Forelimb muscle (tissue), 1 donor: ENCODE results near the gene GRK5. TPM values are rescaled to one million over a fixed set of nuclear protein-coding genes. Genes with fewer than 3 reads are reported as not detected.

Experiments used
- DNase-seq: peaks from one replicate; pipeline ENCODE4 v3.0.0-alpha.2; 2013; ENCODE audit warnings: low read depth
- polyA plus RNA-seq: library from polyadenylated mRNA; unstranded; fragments of 120-200 nt; gene quantifications from one replicate; pipeline ENCODE4 v1.2.1, GENCODE V29; 2013; ENCODE audit not compliant: insufficient read length

Gene GRK5
- polyA plus RNA-seq, 1 donor: 20.9 TPM

DNA sequence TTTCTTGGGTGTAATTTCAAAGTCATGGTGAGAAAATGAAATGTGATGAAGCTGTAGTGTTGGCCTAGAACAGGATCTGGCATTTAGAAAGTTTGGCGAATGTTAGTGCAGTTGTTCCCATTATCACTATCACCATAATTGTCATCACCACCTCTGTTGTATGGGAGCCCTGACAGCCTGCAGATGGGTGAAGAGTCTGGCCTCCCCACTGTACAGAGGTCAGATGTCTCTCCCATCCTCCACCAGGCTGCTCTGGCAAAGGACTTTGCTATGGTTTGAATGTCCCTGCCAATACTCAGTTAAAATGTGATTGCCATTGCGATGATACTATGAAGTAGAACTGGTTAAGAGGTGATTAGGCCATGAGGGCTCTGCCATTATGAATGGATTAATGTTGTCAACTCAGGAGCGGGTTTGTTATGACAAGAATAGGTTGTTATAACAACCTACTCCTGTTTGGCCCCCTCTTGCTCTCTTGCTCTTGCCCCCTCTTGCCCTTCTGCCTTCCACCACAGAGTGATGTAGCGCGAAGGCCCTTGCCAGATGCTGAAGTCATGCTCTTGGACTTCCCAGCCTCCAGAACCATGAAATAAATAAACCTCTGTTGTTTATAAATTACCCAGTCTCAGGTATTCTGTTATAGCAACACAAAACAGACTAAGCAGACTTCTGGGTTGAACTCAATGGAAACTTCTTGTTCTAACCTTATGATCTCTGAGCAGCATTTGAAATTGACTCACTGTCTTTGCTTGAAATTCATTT, 90.0 kb downstream of the GRK5 start:
- DNase-seq: no peak

- no peak for DNase-seq
Observed at GRCh38 chr10:119298810-119299209, 91.4 kb downstream of the GRK5 start.

DNA sequence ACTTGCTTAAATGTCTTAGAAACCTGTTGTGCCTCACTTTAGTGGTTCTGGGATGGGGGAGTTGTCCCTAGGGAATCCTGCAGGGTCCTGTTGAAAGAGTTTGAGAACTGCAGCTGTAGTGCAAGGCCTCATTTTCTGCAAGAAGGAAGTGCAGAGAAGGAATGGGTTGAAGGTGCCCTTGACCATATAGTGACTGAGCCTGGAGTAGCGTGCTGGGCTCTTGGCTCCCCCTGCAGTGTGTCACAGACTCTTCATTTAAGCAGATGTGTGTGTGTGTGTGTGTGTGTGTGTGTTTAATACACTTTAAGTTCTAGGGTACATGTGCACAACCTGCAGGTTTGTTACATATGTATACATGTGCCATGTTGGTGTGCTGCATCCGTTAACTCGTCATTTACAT, 92.2 kb downstream of the GRK5 start:
- DNase-seq: no peak

DNA sequence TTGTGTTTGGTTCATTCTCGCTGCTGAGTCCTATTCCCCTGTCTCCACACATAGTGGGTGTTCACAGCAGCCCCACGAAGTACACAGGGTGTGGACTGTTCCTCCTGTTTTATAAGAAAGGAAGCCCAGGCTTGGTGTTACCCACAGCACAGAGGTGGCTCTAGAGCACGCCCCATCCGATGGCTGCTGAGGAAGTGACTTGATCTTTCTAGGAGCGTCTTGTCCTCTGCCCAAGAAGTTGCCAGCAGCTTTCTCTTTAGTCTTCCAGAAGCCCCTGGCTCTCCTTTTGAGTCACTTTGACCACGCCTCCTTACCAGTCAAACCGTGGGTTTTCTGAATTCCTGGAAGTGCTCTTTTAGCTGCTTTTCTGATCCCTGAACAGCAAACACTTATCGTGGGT, 94.0 kb downstream of the GRK5 start:
- DNase-seq: no peak

DNA sequence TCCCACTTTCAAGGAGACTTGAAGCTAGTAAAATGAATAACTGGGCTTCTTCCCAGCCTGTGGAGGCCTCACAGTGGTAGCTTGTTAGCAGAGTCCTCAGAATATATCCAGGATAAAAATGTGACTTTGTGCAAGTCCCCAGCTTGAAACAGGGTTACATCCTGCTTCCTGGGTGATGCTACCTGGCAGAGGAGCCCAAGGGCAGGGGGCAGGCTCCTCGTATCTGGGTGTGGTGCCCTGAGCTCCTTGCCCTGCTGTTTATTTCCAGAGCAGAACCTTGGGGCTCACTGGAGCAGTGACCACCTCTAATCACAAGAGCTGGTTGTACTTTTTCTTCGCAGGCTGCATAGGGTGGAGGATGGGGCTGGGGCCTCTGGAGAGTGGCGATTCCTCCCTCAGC, 94.8 kb downstream of the GRK5 start:
- no peak for DNase-seq

DNA sequence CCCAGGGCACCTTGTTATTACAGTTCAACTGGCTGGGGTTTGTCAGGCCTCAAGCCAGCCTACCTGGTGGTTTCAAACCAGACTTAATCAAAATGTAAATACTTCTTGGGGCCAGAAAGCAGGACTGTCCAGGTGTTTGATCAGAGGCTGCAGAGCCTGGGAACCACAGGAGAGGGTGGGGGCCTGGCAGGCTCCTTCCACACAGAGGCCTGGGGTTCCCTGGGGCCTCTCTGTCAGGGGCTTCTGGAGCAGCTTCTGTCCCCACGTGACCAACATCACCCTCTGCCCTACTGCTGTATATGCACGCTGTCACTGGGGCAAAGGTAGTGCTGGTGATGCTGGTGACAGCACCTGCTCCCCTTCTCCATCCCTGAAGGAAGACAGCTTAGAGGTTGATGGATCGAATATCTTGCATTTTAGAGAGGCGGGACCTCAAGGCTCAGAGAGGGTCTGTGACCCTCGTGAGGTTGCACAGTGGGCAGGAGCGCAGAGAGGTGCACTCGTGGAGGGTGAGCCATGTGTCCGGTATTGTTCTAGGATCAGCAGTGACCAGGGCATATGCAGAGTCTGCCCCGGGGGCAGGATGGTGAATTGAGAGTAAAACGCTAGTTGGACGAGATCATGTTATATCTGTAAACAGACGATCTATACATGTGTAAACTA, 95.4 kb downstream of the GRK5 start:
- DNase-seq: no peak

- DNase-seq: no peak
Observed at GRCh38 chr10:119303886-119304285, 96.5 kb downstream of the GRK5 start.

DNA sequence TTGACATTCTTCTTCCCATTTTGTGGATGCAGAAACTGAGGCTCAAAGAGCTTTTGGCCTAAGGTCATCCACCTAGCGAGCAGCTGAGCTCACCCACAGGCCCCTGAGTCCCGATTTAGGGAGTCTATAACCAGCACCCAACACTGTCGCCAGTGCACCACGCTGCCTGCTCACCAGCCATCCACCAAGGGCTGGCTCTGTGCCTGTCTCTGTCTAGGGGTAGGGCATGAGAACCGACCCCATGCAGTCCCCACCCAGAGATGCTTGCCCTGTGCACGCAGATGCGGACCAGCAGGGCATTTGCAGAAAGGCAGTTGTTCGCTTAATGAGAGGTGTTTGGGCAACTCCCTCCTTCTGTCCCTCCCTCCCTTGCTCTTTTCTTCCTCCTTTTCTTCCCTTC, 97.2 kb downstream of the GRK5 start:
- no peak for DNase-seq

GRCh38 chr10:119305860-119306513, 98.6 kb downstream of the GRK5 start:
- DNase-seq: no peak

DNA sequence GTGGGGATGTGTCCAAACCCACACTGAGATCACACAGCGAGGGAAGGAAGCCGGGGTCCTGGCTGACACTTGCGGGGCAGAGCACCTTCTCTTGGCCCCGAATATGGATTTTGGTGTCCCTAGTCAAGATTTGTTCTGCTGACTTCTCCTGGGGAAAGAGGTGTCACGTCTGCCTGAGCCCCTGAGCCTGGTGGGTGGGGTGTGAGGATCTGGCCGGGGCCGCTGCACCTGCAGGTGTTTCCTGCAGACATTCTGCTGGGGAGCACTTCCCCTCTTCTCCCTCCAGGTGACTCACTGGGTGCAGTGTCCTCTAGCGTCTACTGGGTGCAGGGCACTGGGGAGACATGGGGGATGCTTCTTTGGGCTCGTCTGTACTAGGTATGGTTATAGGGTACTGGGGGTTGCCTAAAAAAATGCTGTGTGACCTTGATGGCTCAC, 99.2 kb downstream of the GRK5 start:
- no peak for DNase-seq

DNA sequence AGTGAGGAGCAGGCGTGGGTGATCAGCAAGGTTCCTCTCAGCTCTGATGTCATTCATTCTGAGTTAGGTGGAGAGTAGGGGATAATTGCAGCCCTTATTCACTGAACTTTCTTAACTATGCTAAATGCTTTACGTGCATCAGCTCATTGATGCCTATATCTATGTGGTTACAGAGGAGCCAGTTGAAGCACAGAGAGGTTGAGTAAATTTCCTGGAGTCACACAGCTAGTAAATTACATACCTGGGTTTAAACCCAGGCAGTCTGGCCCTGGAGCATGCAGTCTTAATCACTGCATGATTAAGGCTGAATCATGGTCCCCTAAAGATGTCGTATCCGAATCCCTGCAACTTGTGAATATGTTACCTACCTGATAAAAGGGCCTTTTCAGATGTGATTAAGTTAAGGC, 99.6 kb downstream of the GRK5 start:
- no peak for DNase-seq

DNA sequence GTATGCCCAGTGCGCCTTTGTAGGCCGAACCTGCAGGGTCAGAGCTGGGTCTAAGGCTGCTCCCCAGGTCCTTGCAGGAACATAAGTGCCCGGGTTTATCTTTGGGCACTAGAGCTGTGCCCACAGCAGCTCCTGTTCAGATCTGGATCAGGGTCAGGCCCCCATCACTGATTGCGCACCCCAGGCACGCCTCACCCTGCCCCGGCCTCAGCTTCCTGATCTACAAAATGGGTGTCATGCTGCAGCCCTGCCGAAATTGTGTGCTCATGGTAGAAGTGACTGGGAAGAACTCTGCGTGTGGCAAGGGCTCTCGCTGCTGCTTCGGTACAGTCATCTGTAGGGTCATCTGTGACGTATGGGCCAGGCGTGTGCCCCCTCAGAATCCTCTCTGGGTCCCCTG, 100.7 kb downstream of the GRK5 start:
- no peak for DNase-seq

GRCh38 chr10:119308551-119309422, 101.4 kb downstream of the GRK5 start:
- no peak for DNase-seq

DNA sequence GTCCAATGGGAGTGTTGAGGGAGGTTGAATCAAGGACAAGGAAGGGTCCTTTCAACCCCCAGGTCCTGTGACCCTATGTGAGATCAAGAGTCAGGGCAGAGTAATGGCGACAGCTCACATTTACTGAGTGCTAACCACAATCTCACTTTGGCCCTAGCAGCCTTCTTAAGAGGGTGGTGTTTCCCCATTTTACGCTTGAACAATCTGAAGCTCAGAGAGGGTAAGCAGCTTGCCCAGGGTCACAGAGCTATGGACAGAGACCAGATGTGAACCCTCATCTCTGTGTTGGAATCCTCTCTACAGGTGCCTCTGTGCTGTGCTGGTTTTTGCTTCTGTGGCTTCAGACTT, 102.0 kb downstream of the GRK5 start:
- DNase-seq: no peak

- DNase-seq: no peak
Observed at GRCh38 chr10:119310806-119311205, 103.4 kb downstream of the GRK5 start.

DNA sequence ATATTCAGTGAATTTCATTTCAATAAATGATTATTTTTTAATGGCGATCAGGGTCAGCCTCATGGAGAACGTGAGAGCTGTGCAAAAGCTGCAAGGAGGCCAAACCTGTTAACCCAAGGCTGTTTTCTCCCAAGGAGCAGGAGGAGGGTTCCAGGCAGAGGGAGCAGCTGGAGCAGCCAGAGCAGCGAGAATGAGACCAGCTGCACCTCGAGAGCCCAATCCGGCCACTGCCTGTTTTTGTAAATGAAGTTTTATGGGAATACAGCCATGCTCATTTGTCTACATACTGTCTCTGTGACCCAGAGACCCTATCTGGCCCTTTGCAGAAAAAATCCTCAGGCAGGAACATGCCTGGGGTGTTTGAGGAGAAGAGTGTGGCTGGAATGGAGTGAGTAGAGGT, 104.9 kb downstream of the GRK5 start:
- no peak for DNase-seq

DNA sequence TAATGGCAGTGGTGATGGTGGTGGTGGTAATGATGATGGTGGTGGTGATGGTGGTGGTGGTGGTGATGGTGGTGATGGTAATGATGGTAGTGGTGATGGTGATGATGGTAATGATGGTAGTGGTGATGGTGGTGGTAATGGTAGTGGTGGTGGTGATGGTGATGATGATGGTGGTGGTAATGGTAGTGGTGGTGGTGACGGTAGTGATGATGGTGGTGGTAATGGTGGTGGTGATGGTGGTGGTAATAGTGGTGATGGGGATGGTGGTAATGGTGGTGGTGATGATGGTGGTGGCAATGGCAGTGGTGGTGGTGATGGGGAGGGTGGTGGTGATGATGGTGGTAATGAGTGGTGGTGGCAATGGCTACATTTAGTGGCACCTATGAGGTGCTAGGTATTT, 105.7 kb downstream of the GRK5 start:
- no peak for DNase-seq

DNA sequence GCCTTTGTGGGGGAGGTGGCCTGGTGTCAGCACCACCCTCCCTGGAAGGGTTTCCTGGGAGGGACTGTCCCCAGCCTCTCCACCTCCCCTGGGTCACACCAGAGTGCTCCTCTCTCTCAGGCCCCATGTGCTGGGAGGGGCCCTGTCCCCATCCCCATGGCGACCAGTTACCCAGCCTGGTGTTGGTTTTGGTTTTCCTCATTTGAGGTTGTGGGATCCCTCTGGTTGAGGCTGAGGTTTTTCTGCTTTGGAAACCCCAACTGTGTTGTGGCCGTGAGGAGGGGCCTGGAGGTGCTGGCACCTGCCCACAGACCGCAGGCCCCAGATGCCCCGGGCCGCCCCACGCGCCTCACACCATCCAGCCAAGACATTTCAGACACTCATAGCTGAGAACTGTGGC, 106.3 kb downstream of the GRK5 start:
- DNase-seq: no peak

DNA sequence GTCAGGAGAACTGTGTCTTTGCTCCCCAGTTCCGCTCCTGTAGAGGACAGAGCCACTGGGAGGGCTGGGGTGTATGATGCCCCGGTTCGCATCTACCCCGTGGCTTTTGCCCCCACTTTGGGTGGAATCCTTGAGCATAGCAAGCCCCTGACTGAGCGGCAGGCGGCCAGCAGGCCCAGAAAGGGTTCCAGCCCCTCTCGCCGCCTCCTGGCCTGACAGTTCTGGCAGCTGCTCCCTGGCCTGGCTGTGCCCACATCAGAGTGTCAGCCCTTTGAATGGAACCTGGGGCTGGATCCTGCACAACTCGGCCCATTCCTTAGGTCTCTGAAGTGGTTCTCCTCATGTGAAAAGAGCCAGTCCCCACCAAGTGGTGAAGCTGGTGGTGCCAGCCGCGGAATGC, 106.7 kb downstream of the GRK5 start:
- no peak for DNase-seq

- no peak for DNase-seq
Observed at GRCh38 chr10:119314486-119314885, 107.1 kb downstream of the GRK5 start.

- no peak for DNase-seq
Observed at GRCh38 chr10:119315128-119316001, 108.0 kb downstream of the GRK5 start.
